GM12874 (cell line): ENCODE measurements around the gene USP40.

Experiments used
- CTCF ChIP-seq: IDR thresholded peaks from 2 replicates; pipeline ENCODE4 v1.5.1; 2011; ENCODE audit warnings: low read depth, mild to moderate bottlenecking, control low read depth, low read length, moderate library complexity; ENCODE audit not compliant: insufficient read depth

The USP40 gene

GRCh38 chr2:233436191-233436581, 130.4 kb downstream of the USP40 start:
- no peak for TF ChIP-seq CTCF

GRCh38 chr2:233435436-233436190, 131.0 kb downstream of the USP40 start:
- no peak for TF ChIP-seq CTCF

- no peak for TF ChIP-seq CTCF
Observed at GRCh38 chr2:233434666-233435330, 131.8 kb downstream of the USP40 start.

GRCh38 chr2:233433794-233434193, 132.8 kb downstream of the USP40 start:
- no peak for TF ChIP-seq CTCF

GRCh38 chr2:233433029-233433428, 133.6 kb downstream of the USP40 start:
- no peak for TF ChIP-seq CTCF

GRCh38 chr2:233430651-233431050, 135.9 kb downstream of the USP40 start:
- TF ChIP-seq CTCF, result no peak

GRCh38 chr2:233430081-233430480, 136.5 kb downstream of the USP40 start:
- no peak for TF ChIP-seq CTCF
